Panc1 (cell line): ENCODE results near the gene RNF208. TPM values are rescaled to one million over a fixed set of nuclear protein-coding genes. Genes with fewer than 3 reads are reported as not detected.

Source experiments
- ATAC-seq: fragments of 200-7000 bp; cut with Tn5 transposase; 2 replicates; pipeline ENCODE4 v1.9.1; 2020; ENCODE audit warnings: mild to moderate bottlenecking, moderate library complexity
- BruUV-seq: library from RNA; stranded (reverse); fragments of 400-500 nt; replicated peaks from 2 replicates; lab custom pipeline; 2021; lab: Mats Ljungman, UMichigan
- CTCF ChIA-PET: fragments of 300-600 bp; sonication (Branson Sonifier 250); formaldehyde crosslinking; loops from one replicate; lab custom pipeline; 2022; ENCODE audit warnings: antibody characterized with exemption; lab: Charles Lee
- POLR2A ChIA-PET: fragments of 300-600 bp; sonication (Branson Sonifier 250); formaldehyde crosslinking; loops from one replicate; lab custom pipeline; 2022; ENCODE audit warnings: antibody characterized with exemption; lab: Charles Lee
- DNase-seq: peaks from one replicate; pipeline ENCODE4 v3.0.0-alpha.2; 2010; ENCODE audit warnings: low read depth, low spot score
- H3K27ac ChIP-seq: 2 replicates; pipeline ENCODE4 v1.5.1; 2011; ENCODE audit warnings: mild to moderate bottlenecking, low read length, inconsistent platforms
- H3K27me3 ChIP-seq: fragments of 200-500 bp; sonication (Bioruptor generic); 2 replicates; pipeline ENCODE4 v1.6.0; 2014; ENCODE audit warnings: low read length, inconsistent platforms; ENCODE audit not compliant: control insufficient read depth, insufficient read depth
- H3K36me3 ChIP-seq: fragments of 200-500 bp; sonication (Bioruptor generic); 2 replicates; pipeline ENCODE4 v1.5.1; 2014; ENCODE audit warnings: inconsistent platforms, mild to moderate bottlenecking, low read length, moderate library complexity; ENCODE audit not compliant: control insufficient read depth, insufficient read depth
- H3K4me1 ChIP-seq: 2 replicates; pipeline ENCODE4 v1.5.1; 2011; ENCODE audit warnings: inconsistent platforms, mild to moderate bottlenecking, low read length, moderate library complexity; ENCODE audit not compliant: control insufficient read depth, insufficient read depth
- H3K4me3 ChIP-seq, 2 experiments: 2 replicates each; pipeline ENCODE4 v1.5.1; 2011 to 2012; ENCODE audit warnings: low read depth in 2 of 2, low read length in 2 of 2, mild to moderate bottlenecking in 2 of 2, inconsistent platforms in 1 of 2, moderate library complexity in 1 of 2
- H3K9me3 ChIP-seq: fragments of 200-500 bp; sonication (Bioruptor generic); 2 replicates; pipeline ENCODE4 v1.5.1; 2014; ENCODE audit warnings: low read depth, mild to moderate bottlenecking, inconsistent platforms, low read length, moderate library complexity; ENCODE audit not compliant: control insufficient read depth, insufficient read depth
- CTCF ChIP-seq: fragments of 450-650 bp; IDR thresholded peaks from 2 replicates; pipeline ENCODE4 v1.5.1; 2017; ENCODE audit warnings: mild to moderate bottlenecking
- POLR2AphosphoS5 ChIP-seq: IDR thresholded peaks from 2 replicates; pipeline ENCODE4 v1.6.1; 2012; ENCODE audit warnings: mild to moderate bottlenecking, low read depth, low read length, moderate library complexity
- REST ChIP-seq, 2 experiments: IDR thresholded peaks; 2 replicates each; pipeline ENCODE4 v1.6.1; 2011 to 2012; ENCODE audit warnings: low read depth in 2 of 2, control low read depth in 1 of 2, low read length in 1 of 2, mild to moderate bottlenecking in 1 of 2, moderate library complexity in 1 of 2; ENCODE audit not compliant: insufficient read depth in 1 of 2
- SIN3A ChIP-seq: IDR thresholded peaks from 2 replicates; pipeline ENCODE4 v1.6.1; 2012; ENCODE audit warnings: low read depth, mild to moderate bottlenecking, low read length, moderate library complexity, borderline replicate concordance; ENCODE audit not compliant: insufficient read depth
- TCF7L2 ChIP-seq: IDR thresholded peaks from 2 replicates; pipeline ENCODE4 v1.6.1; 2011; ENCODE audit warnings: mild to moderate bottlenecking, low read depth, low read length, inconsistent platforms
- in situ Hi-C: cut with HindIII; loops from 2 replicates; pipeline ENCODE4 v1.10.0; 2016; ENCODE audit warnings: low sequenced_read_pairs, low pct_unique_long_range_greater_than_20kb
- intact Hi-C: fragments of 100-400 bp; cut with micrococcal nuclease; formaldehyde crosslinking; loops from one replicate; pipeline ENCODE4 v1.10.0; 2022; ENCODE audit not compliant: unreplicated experiment
- total RNA-seq: library from RNA; stranded (reverse); gene quantifications from one replicate; pipeline ENCODE4 v1.2.1, GENCODE V29; 2021; ENCODE audit not compliant: unreplicated experiment

RNF208 gene
- total RNA-seq, 1 experiment from 2014 or later: 11.5 TPM

GRCh38 chr9:137251490-137252268, 29.6 kb upstream of the RNF208 start:
- Histone ChIP-seq H3K36me3 (no peaks in the 10 kb centered on the region; the same call in 1 of the 2 replicates), H3K4me3 (no peak overlapping the region), H3K27me3 (no peaks in the 10 kb centered on the region), H3K27ac (no peak overlapping the region), H3K4me1 (peaks cover 16% of the 10 kb centered on the region), H3K9me3 (no peaks in the 10 kb centered on the region)
- DNase-seq (no peak), ATAC-seq (no peak)
- ChIA-PET POLR2A (no interaction called here), CTCF (interaction anchor here (1.0 kb wide), 1 partner anchor 15 kb away, joined by 3 read pairs; no protein-coding TSS in a partner anchor)
- in situ Hi-C loops: no loop called here
- no TSS peak for BruUV-seq
- TF ChIP-seq REST (IDR thresholded peaks at IDR 0.05; ENCODE audit: insufficient read depth in 1 of 2, low read depth in 2 of 2, low read length in 1 of 2) (no peak), CTCF (no peak), TCF7L2 (no peak), SIN3A (no peak), POLR2AphosphoS5 (no peak)
- intact Hi-C loops: no loop called here

- ATAC-seq (no peak), DNase-seq (no peak)
- no TSS peak for BruUV-seq
- ChIA-PET POLR2A (no interaction called here), CTCF (interaction anchor here (1.0 kb wide), 1 partner anchor 15 kb away, joined by 3 read pairs; no protein-coding TSS in a partner anchor)
- Histone ChIP-seq H3K27me3 (no peaks in the 10 kb centered on the region), H3K36me3 (no peaks in the 10 kb centered on the region; the same call in 1 of the 2 replicates), H3K27ac (no peak within 1 kb of the TSS), H3K4me1 (peaks cover 11% of the 10 kb centered on the region), H3K9me3 (no peaks in the 10 kb centered on the region), H3K4me3 (no peak within 1 kb of the TSS)
- in situ Hi-C loops: no loop called here
- TF ChIP-seq REST (IDR thresholded peaks at IDR 0.05; ENCODE audit: insufficient read depth in 1 of 2, low read depth in 2 of 2, low read length in 1 of 2): no peak
- TF ChIP-seq CTCF: no peak
- TF ChIP-seq POLR2AphosphoS5: no peak
- no peak for TF ChIP-seq SIN3A
- TF ChIP-seq TCF7L2: no peak
- intact Hi-C loops: no loop called here
Observed at GRCh38 chr9:137251194-137251461, 29.1 kb upstream of the RNF208 start, which contains the start of gene STPG3. STPG3 (plus strand) TSS chr9:137251286; CDS start chr9:137251287, 1 bp downstream.
